HG03457 (cell line): ENCODE results near the gene ITIH4.

Experiments
- ATAC-seq: cut with Tn5 transposase; IDR thresholded peaks from one replicate; pipeline ENCODE4 v1.9.1; 2021; ENCODE audit warnings: moderate number of reproducible peaks; ENCODE audit not compliant: unreplicated experiment

The ITIH4 gene

DNA sequence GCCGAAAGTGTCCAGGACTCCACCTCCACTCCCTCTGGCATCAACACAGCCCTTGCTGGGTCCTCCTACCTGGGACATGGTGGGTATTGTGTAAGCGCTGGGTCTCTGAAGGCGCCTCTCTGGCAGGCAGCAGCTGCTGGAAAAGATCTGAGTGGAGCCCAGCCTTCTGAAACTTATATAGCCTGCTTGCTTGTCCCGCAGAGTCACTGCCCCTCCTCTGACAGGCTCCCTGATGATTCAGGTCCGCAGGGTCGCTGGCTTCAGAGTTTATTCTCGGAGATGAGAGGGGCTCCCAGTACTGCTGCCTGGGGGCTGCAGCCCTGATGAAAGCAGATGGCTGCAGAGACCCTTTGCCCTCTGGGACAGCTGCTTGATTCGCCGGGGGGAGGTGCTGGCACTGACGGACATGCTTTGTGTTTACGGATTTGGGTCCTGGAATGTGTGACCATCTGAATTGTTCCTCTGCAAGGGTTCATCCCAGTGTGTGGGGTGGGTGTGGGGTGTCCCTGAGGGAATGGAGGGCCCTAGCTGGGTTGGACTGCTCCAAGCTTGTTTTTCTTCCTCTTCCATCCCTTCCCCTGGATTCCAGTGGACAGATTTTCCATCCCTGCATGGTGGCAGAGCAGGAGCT is 4.5 kb upstream of the ITIH4 start, which contains the start of gene MUSTN1:
MUSTN1 (minus strand) TSS at position 149 of the 631 bp plus-strand sequence; CDS start at position 78, 71 bp downstream.
- no peak for ATAC-seq

DNA sequence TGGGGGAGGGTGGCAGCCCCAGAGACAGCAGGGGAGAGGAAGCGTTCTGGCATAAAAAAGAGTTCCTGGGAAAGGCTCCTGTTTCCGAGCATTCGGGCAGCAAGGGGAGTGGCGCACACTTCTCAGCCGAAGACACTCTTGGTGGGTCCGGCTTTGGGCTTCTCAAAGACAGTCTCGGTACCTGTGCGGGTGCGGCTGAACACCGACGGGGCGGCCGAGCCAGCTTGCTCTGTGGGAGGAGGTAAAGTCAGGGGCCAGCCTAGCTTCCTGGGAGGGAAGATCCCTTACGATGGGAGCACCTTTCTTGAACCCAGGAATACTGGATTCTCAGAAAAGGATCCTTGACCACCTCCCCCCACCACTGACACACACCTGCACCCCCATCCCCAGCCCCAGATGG is 2.7 kb upstream of the ITIH4 start:
- no peak for ATAC-seq

GRCh38 chr3:52831500-52832301 is 1.2 kb upstream of the ITIH4 start:
- ATAC-seq: no peak

DNA sequence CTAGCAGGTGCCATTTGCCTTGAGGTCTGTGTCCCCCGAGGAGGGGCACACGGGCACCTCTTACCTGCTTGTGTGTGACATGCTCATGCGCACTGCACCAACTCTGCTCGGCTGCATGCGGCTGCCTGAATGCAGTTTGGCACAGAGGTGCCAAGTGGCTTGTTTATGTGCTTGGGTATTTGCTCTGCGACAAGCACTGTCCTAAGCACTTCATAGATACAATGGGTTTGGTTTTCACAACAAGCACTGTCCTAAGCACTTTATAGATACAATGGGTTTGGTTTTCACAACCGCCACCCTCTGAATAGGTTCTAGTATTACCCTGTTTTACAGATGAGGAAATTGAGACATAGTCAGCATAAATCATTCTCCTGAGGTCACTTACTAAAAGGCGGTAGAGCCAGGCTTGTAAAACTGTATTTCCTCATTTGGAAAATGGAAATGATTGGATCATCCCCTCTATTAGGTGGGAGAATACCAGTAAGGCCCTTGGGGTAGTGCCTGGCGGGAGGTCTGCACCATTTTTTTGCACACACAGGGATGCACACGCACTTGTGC is 487 bp downstream of the ITIH4 start:
- no peak for ATAC-seq

GRCh38 chr3:52829482-52829881 is 990 bp downstream of the ITIH4 start:
- no peak for ATAC-seq

DNA sequence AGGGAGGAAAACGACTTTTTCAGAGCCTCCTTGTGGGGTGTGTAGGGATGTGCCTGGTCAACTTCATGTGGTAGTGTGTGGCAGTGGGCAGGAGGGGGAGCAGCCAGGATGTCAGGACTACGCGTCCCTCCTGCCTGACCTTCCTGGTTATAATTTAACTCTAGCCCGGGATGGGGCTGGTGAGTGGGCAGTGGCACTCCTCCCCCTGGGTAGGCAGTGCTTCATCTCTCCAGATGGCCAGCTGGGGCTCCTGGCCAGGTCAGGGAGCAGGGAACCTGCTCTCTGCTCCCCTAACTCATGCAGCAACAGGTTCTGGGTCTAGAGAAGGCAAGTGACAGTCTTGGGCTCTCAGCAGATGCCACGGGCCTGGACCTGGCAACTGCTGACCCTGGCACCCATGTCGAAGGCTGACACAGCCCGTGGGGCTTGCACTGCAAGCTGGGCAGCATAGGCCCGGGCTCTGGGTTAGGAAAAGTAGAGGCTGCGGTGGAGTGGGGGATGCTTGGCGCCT is 2.6 kb downstream of the ITIH4 start:
- ATAC-seq: no peak

DNA sequence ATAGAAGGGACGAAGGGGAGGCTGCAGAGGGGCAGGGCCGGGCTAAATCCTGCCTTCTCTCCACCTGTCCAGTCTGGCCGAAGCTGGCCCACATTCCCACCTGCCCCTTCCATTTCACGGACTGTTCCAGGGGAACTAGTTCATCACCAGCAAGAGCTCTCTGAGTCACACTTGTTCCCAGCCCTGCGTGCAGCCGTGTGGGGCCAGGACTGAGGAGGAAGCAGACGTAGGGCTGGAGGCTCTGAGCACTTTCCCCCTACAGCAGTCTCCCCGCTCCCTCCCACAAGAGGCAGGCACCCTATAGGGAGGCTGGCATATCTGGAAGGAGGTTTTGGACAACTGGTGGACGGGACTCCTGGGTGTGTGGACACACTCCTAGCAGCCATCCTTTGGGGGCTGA is 3.0 kb downstream of the ITIH4 start:
- ATAC-seq: no peak

DNA sequence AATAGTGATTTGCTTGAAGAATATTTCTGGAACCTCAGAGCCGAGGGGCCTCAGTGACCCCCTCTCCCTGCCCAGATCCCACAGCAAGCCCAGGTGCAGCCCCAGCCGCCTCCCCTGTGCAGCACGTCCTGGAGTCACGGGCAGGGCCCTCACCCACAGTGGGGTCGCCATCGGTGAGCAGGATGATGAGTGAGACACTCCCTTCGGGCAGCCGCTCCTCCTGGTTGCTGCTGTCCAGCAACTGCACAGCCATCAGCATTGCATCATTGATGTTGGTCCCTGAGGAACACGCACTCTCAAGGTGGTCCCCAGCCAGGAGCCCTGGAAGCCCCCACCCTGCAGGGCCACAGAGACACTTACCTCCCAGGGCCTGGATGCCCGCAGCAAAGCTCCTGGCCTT is 6.4 kb downstream of the ITIH4 start:
- ATAC-seq: no peak

- no peak for ATAC-seq
These were observed 8.1 kb downstream of the ITIH4 start for GRCh38 chr3:52822363-52822762.

GRCh38 chr3:52820736-52821135 is 9.7 kb downstream of the ITIH4 start:
- ATAC-seq: no peak

GRCh38 chr3:52819936-52820335 is 10.5 kb downstream of the ITIH4 start:
- no peak for ATAC-seq

GRCh38 chr3:52817860-52818259 is 12.6 kb downstream of the ITIH4 start:
- no peak for ATAC-seq

- no peak for ATAC-seq
These were observed 13.3 kb downstream of the ITIH4 start for GRCh38 chr3:52817221-52817620.

GRCh38 chr3:52816654-52817053 is 13.8 kb downstream of the ITIH4 start:
- no peak for ATAC-seq

- ATAC-seq: no peak
These were observed 14.3 kb downstream of the ITIH4 start for GRCh38 chr3:52816199-52816598.

- no peak for ATAC-seq
These were observed 16.7 kb downstream of the ITIH4 start for GRCh38 chr3:52813810-52814209.

- no peak for ATAC-seq
These were observed 18.9 kb downstream of the ITIH4 start for GRCh38 chr3:52811452-52812011.

- no peak for ATAC-seq
These were observed 19.5 kb downstream of the ITIH4 start for GRCh38 chr3:52810923-52811322.

GRCh38 chr3:52809662-52810377 is 20.7 kb downstream of the ITIH4 start:
- no peak for ATAC-seq

GRCh38 chr3:52809149-52809548 is 21.3 kb downstream of the ITIH4 start:
- ATAC-seq: no peak
